ENCODE results near the gene PTPRT. TPM values are rescaled to one million over a fixed set of nuclear protein-coding genes. Genes with fewer than 3 reads are reported as not detected.

Gene PTPRT
- total RNA-seq, 4 donors from 2014 or later = 0.57 to 2.0 (median 0.83) TPM

DNA sequence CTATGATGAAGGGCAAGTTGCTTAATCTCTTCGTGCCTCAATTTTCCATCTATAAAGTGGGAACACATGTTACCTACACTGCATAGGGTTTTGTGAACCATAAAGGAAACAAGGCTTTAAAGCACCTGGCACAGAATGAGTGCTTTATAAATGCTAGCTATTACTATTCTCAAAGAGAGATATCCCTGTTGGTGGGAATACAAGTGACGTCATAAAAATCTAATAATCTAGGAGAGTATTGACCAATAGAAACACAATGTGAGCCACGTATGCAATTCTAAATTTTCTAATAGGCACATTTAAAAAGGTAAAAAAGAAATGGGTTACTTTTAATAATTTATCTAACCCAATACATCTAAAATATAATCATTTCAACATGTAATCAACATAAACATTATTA lies 316.4 kb downstream of the PTPRT start:
- TF ChIP-seq, protein P1, sequence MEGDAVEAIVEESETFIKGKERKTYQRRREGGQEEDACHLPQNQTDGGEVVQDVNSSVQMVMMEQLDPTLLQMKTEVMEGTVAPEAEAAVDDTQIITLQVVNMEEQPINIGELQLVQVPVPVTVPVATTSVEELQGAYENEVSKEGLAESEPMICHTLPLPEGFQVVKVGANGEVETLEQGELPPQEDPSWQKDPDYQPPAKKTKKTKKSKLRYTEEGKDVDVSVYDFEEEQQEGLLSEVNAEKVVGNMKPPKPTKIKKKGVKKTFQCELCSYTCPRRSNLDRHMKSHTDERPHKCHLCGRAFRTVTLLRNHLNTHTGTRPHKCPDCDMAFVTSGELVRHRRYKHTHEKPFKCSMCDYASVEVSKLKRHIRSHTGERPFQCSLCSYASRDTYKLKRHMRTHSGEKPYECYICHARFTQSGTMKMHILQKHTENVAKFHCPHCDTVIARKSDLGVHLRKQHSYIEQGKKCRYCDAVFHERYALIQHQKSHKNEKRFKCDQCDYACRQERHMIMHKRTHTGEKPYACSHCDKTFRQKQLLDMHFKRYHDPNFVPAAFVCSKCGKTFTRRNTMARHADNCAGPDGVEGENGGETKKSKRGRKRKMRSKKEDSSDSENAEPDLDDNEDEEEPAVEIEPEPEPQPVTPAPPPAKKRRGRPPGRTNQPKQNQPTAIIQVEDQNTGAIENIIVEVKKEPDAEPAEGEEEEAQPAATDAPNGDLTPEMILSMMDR (IDR thresholded peaks at IDR 0.05; ENCODE audit: low read depth) = no peak

DNA sequence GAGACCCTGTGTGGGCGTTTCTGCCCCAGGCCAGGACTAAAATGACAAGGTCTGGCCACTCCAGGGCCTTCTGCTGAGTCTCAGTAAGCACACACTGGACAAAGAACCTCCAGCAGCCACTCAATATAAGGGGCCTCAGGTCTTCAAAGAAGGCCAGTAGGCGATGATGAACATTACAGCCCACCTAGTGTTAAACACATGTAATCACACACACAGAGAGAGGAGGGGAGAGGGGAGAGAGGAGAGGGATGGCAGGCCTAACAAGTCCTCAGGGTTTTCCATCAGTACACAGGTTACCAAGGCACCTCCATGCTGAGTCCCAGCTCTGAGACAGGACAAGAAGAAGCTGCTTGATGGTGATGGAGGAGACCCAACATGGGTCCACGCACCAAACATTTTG lies 325.6 kb downstream of the PTPRT start:
- TF ChIP-seq, protein P1 (IDR thresholded peaks at IDR 0.05; ENCODE audit: low read depth) = no peak

DNA sequence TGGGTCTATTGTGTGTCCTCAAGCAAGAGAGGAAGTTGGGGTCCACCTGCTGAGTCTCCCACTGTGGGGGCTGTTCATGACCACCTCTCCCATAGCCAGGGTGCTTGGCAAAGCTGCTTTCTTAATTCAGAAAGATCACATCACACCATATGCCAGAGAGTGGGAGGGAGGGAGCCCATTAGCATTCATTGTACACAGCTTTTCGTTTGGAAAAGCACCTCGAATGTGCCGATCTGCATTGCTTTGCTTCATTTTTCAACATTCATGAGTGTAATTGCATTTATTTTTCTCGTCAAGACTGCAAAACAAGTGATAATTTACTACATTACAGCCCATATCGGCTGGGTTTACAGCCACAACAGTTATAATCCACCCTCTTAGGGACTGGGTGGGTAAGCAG lies 327.3 kb downstream of the PTPRT start:
- TF ChIP-seq, protein P1 (IDR thresholded peaks at IDR 0.05; ENCODE audit: low read depth) = no peak

DNA sequence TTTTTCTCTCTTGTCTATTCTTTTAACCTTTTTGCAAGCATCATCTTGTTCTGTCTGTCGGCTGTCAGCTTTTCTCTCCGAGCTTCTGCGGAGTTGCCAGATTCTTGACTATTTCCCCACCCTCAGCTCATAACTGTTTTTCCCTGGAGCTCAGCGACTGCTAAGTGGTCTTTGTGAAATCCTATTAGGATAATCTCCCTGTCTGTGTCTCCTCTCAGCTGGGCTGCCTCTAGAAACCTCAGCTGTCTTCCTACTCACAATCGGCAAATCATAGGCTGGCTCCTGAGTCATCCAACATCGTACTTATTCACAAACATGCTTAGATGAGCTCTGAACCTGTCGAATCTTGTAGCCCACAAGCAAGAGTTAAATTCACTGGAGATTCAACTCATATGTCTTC lies 332.3 kb downstream of the PTPRT start:
- TF ChIP-seq, protein P1 (IDR thresholded peaks at IDR 0.05; ENCODE audit: low read depth) = no peak

DNA sequence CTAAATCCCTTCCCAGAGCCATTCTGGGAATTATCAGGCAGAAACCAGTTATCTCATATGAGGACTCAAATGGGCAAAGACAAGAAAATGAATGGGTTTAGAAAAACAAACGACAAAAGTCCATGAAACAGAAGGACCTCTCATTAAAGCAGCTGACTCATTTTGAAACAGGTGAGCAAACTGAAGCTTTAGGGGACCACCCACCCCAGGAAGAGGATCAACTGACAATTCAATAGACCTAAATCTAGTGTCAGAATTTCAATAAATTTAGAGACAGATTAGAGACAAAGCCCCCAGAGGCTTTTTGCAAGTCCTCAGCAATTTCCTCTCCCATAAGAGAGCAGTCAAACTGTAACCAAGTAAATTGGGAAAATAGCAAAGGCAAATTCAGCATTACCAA lies 333.8 kb downstream of the PTPRT start:
- TF ChIP-seq, protein P1 (IDR thresholded peaks at IDR 0.05; ENCODE audit: low read depth) = no peak

DNA sequence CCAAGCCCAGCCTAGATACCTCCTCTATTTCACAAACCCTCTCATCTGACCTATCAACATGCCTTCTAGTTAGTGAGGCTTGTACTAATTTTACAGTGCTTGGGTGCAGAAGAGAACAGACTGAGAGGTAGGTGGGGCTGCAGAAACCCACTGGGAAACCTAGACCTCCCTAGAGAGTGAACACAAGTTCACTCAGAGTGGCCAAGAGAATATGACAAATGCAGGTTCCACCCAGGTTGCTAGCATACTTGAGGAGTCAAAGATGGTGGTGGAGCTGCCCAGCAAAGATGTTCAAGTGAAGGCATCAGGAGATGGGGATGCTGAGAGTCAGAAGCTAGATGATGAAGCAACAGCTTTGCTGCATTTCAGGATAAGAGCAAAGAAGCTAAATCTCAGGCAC lies 337.0 kb downstream of the PTPRT start:
- TF ChIP-seq, protein P1 (IDR thresholded peaks at IDR 0.05; ENCODE audit: low read depth) = no peak

DNA sequence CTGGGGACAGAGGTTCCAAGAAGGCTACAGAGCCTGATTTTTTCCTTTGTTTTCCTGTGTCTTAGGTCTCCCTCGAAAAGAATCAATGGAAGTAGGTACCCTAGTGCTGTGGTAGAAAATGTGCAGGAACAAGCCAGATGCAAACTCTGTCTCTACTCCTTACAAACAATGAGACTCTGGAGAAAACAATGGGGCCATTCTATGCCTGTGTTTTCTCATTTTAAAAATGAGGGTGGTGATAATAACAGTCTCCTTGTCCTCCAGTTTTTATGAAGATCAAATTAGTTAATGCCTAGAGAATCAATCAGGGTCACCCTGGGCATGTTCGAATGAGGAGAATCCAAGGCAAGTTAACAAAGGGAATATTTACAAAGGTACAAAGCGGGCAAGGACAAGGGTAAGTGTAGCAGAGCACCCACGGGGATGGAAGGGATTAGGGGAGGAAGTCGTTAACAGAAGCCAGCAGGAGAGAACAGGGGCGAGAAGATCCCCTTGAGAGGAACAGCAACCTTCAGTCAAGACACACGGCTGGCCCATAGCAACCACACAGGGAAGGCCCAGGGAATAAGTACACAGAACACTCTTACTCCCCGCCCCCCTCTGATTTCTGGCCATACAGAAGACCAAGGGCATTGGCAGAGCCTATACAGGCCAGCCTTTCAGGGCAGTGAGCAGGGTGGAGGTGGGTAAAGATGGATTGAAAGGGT lies 342.8 kb downstream of the PTPRT start:
- TF ChIP-seq, protein P1 (IDR thresholded peaks at IDR 0.05; ENCODE audit: low read depth) = no peak
